H7 (cell line): ENCODE measurements around the gene LTBR. TPM values are rescaled to one million over a fixed set of nuclear protein-coding genes. Genes with fewer than 3 reads are reported as not detected.
"Not testable (repeated sequence)": the region's sequence is repeated elsewhere in the genome, so short reads cannot be mapped to it uniquely, and the experiment has no call there.

ENCODE experiments used
- DNase-seq: peaks from one replicate; pipeline ENCODE4 v3.0.0; 2012
- H3K27me3 ChIP-seq: 2 replicates; pipeline ENCODE4 v1.6.0; 2011; ENCODE audit warnings: mild to moderate bottlenecking, low read length; ENCODE audit not compliant: control insufficient read depth, insufficient read depth
- H3K36me3 ChIP-seq: replicated peaks from 2 replicates; pipeline ENCODE4 v1.5.1; 2011; ENCODE audit warnings: low read length; ENCODE audit not compliant: control insufficient read depth, insufficient read depth
- H3K4me3 ChIP-seq: 2 replicates; pipeline ENCODE4 v1.5.1; 2011; ENCODE audit warnings: low read depth, mild to moderate bottlenecking, control low read depth, low read length, moderate library complexity; ENCODE audit not compliant: insufficient read depth
- total RNA-seq: library from RNA; depleted of rRNA; stranded (reverse); fragments of >200 nt; shearing (Covaris generic); gene quantifications from 2 replicates; pipeline ENCODE4 v1.2.3, GENCODE V29; 2014; rRNA removed

LTBR gene
- total RNA-seq = 2.5 and 3.6 TPM in 2 replicates

DNA sequence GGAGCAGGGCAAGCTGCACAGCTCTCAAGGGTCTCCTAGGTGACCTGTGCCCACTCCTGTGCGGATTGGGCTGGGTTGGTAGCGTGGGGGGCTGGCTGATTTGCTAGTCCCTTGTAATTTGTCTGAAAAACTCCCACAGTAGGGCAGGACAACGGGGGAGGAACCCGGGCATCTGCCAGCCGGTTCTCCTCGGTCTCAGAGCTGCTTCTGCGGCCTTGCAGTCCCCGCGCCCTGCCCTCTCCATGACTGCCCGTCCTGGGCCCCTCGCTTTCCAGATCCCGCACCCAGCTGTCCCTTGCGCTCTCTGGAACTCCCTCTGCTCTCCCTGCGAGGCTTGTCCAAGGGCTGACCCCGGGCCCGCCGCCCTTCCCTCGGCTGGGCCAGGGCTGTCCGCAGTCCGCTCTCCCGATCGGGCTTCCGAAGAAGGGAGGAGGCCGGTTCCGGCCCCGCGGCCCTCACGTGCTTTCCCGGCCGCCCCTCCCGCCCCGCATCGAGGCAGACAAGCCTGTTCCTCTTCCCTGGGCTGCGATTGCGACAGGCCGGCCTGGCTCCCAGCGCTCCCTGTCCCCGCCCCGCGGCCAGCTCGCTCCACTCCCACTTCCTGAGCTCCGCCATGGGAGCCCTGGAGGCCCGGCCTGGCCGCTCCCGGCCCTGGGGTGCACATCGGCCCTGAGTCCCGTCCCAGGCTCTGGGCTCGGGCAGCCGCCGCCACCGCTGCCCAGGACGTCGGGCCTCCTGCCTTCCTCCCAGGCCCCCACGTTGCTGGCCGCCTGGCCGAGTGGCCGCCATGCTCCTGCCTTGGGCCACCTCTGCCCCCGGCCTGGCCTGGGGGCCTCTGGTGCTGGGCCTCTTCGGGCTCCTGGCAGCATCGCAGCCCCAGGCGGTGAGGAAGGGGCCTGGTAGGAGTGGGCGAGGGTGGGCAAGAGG lies at the start of gene LTBR:
TSS of gene LTBR (plus strand) at position 591 of the 927 bp plus-strand sequence. CDS start at position 788, 197 bp downstream.
- Histone ChIP-seq H3K36me3 (0 out of 2 replicates have a peak, but pooled peaks cover 1% of the 10 kb centered on the region), H3K4me3 (no peak within 1 kb of the TSS; the same call in 1 of the 2 replicates), H3K27me3 (peaks cover 26% of the 10 kb centered on the region)
- DNase-seq = peak; percentile 89

DNA sequence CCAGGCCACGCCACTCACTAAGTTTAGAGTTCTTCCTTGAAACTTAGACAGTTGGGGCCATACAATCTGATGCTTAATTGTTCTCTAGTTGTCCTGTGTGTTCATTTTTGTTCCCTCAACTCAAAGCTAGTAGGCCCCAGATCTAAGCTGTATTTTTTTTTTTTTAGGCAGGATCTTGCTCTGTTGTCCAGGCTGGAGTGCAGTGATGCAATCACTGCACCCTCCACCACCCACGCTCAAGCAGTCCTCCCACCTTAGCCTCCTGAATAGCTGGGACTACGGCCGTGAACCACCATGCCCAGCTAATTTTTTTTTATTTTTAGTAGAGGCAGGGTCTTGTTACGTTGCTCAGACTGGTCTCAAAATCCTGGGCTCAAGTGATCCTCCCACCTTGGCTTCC lies 49.6 kb upstream of the LTBR start:
- H3K4me3 ChIP-seq = no peak overlapping the region
- H3K27me3 ChIP-seq = no peaks in the 10 kb centered on the region
- H3K36me3 ChIP-seq = peaks cover 22% of the 10 kb centered on the region
- no peak for DNase-seq

DNA sequence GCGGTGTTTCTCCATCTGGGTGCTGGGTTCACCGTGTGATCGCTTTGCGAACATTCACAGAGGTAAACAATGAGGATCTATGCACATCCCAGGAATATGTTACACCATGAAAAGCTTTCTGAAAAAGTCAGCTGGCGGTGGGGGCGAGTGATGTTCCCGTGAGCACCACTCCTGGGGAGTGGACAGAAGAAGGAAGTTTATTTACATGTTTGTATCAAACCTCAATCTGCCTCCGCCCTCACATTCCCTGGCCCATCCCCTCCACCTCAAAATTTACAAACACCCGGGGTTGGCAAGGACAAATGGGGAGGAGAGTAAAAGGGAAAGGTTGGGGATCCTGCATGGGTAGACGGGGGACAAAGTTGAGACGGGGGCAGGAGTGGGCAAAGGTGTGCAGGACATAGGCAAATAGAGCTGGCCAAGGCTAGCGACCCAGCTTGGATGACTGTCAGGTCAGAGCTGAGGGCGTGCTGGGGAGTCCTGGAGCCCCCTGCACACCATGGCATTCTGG lies 49.0 kb upstream of the LTBR start:
- peaks cover 21% of the 10 kb centered on the region for H3K36me3 ChIP-seq
- no peaks in the 10 kb centered on the region for H3K27me3 ChIP-seq
- no peak for DNase-seq
- H3K4me3 ChIP-seq = no peak overlapping the region

DNA sequence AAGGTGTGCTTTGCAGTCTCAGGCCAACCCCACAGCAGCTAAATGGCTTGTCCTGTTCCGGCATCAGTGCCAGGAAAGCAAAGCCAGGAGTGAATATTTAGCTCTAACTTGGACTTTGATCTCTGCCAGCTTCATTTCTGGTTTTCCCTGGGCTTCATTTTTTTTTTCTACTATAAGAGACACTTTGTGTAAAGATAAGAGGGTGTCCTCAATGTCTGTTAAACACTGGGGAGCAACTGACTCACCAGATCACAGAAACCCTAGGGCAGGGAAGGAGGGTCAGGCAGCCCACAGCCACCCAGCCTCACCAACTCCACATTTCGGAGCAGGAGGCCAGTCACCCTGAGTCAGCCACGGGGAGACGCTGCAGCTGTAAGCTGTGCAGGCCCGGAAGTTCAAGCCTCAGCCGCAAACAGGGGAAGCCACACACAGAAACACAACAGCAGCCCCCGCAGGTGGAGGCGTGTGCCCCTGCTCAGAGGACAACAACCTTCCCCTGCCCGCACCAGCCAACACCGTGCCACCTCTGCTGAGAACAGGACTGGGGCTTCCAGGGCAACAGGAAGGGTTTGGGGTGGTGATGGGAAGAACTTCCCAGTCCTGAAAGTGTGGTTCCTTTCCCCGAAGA lies 48.4 kb upstream of the LTBR start:
- H3K27me3 ChIP-seq = no peaks in the 10 kb centered on the region
- peak overlapping the region; percentile 36 for H3K4me3 ChIP-seq
- peak; percentile 77 for DNase-seq

GRCh38 chr12:6336079-6336888 lies 47.7 kb upstream of the LTBR start:
- Histone ChIP-seq H3K4me3 (peak overlapping the region; percentile 36), H3K36me3 (peaks cover 16% of the 10 kb centered on the region), H3K27me3 (no peaks in the 10 kb centered on the region)
- peak; percentile 96 for DNase-seq

More for the DNA sequence above, 48.4 kb upstream of the LTBR start:
- H3K36me3 ChIP-seq = peaks cover 21% of the 10 kb centered on the region

GRCh38 chr12:6336889-6337853 lies 46.8 kb upstream of the LTBR start:
- Histone ChIP-seq H3K36me3 (peaks cover 13% of the 10 kb centered on the region), H3K27me3 (no peaks in the 10 kb centered on the region), H3K4me3 (peak overlapping the region; percentile 17; the same call in 1 of the 2 replicates)
- no peak for DNase-seq

- DNase-seq = peak; percentile 65
- no peaks in the 10 kb centered on the region for H3K27me3 ChIP-seq
- peaks cover 13% of the 10 kb centered on the region for H3K36me3 ChIP-seq
- H3K4me3 ChIP-seq = no peak overlapping the region
These were observed 46.0 kb upstream of the LTBR start for GRCh38 chr12:6337958-6338433.

DNA sequence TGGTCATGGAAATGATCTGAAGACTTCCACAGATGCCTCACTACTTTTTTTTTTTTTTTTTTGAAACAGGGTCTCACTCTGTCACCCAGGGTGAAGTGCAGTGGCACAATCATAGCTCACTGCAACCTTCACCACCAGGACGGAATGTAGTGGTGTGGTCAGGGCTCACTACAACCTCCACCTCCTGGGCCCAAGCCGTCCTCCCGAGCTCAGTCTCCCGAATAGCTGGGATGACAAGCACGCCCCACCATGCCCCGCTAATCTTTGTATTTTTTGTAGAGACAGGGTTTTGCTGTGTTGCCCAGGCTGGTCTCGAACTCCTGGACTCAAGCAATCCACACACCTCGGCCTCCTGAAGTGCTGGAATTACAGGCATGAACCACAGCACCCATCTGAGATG lies 45.4 kb upstream of the LTBR start:
- not testable (repeated sequence) for H3K36me3 ChIP-seq, H3K4me3 ChIP-seq, H3K27me3 ChIP-seq, DNase-seq

- Histone ChIP-seq H3K27me3 (no peaks in the 10 kb centered on the region), H3K36me3 (peaks cover 5% of the 10 kb centered on the region), H3K4me3 (no peak overlapping the region)
- no peak for DNase-seq
These were observed 45.0 kb upstream of the LTBR start for GRCh38 chr12:6338955-6339354.

- Histone ChIP-seq H3K36me3 (peaks cover 1% of the 10 kb centered on the region), H3K27me3 (no peaks in the 10 kb centered on the region), H3K4me3 (peak overlapping the region; percentile 78)
- no peak for DNase-seq
These were observed 43.8 kb upstream of the LTBR start for GRCh38 chr12:6340032-6340638.

DNA sequence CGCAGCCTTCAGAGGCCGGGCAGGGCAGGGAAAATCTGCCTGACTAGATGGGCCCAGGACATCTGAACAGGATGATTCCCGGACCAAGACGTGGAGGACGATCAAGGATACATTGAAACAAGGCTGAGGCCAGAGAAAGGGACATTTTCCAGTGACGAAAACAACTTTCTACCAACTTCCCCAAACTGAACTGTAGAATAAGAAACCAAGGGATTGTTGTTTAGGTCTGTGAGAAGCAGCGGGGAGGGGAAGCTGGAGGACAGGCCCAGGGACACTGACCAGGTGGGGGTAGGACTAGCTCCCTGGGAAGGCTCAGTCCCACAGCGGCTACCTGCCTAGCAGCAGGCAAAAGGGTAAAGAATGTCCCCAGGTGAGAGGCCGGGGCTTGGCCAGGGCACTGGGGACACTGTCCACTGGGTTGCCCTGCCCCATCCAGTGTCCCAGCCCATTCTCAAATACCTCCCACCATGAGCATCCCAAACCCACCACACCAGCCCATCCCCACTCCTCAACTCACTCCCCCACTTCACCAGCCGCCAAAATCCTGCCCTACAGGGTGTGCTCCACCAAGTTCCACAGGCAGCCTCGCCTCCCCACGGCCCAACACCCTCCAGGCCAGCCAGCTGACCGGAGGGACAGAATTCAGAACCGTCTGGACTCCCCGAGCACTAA lies 43.1 kb upstream of the LTBR start:
- H3K36me3 ChIP-seq = peaks cover 1% of the 10 kb centered on the region
- no peaks in the 10 kb centered on the region for H3K27me3 ChIP-seq
- H3K4me3 ChIP-seq = peak overlapping the region; percentile 78
- no peak for DNase-seq

DNA sequence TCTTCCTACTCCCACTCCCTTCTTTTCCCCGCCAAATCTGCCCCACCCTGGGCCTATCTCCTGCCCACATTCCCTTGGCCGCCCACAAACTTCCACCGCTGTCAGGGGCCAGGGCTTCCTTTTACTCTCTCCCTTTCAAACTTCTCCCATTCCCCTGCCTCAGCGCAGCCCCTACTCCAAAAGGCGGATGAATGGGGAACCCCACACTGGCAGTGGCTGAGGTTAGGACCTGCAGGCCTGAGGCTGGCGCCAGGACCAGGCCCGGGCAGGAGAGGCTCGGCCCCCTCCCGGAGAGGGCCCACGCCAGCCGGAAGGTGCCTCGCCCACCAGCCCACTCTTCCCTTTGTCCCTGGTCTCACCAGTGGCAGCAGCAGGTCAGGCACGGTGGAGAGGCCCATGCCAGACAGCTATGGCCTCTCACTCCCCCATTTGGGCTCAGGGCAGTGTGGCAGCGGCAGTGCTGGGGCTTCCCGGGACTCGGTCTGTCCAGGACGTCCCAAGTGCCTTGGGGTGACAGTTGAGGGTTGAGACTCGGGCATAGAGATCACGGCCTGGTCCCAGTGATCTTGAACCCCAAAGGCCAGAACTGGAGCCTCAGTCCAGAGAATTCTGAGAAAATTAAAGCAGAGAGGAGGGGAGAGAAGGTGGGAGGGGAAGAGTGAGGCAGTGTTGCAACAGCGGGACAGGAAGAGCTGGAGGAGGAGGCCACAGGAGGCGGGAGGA lies 42.4 kb upstream of the LTBR start, which contains the start of gene TNFRSF1A:
TSS of gene TNFRSF1A (minus strand) at position 660 of the 723 bp plus-strand sequence. CDS start at position 398, 262 bp downstream.
- Histone ChIP-seq H3K4me3 (peak within 1 kb of the TSS; percentile 78), H3K27me3 (no peaks in the 10 kb centered on the region), H3K36me3 (peaks cover 1% of the 10 kb centered on the region)
- DNase-seq = peak; percentile 85
